ENCODE data around the gene RASA3. TPM values are rescaled to one million over a fixed set of nuclear protein-coding genes. Genes with fewer than 3 reads are reported as not detected.
A peak's percentile ranks its signal among the peaks of the same experiment; 100 is the strongest.

Gene RASA3
- total and polyA plus RNA-seq, 2 of the 8 experiments (the other 6 are each of a cell fraction or from before 2014, with no cell fraction given): 7.5 to 21.9 TPM

DNA sequence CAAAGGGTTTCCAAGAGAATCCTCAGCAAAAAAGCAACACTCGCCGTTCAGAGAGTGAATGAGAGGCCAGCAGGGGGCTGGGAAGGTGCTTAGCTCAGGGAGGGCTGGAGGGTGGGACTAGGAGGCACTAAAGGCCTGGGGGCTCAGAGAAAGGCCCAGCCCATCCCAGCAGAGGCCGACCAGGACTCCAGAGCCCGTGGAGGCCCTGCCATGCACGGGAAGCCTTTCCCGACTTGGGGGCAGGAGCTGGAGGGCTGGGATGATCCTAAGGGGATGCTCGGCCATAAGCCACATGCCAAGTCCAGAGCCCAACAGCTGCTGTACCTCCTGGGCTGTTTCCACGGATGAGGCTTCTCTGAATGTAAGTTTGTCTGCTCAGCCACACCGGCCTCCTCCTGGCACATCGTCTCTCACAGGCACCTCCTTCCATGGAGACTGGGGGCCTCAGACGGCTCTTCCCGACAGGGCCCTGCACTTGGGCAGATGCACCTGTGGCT is 19.5 kb downstream of the RASA3 start:
- H3K36me3 ChIP-seq (ENCODE audit: control insufficient read depth in 2 of 4, insufficient read depth in 4 of 4, low read length in 3 of 4): no peaks in the 10 kb centered on the region
- H3K4me2 ChIP-seq (ENCODE audit: insufficient read depth in 1 of 2, low read depth in 2 of 2, low read length in 2 of 2): peak overlapping the region; percentile 21 to 35; a peak in 3 of 4 replicates
- ChIA-PET CTCF (ENCODE audit: partially characterized antibody) (interaction anchor here (0.8 to 2.3 kb wide), 16 partner anchors 9 to 159 kb away, joined by 3 to 9 read pairs (median 4); no protein-coding TSS in a partner anchor), POLR2A (ENCODE audit: partially characterized antibody) (interaction anchor here (0.8 to 3.1 kb wide), 3 partner anchors 9 to 27 kb away, joined by 3 to 10 read pairs (median 5); no protein-coding TSS in a partner anchor)
- H3K4me3 ChIP-seq (ENCODE audit: extremely low read depth in 1 of 4, insufficient read depth in 2 of 4, low read depth in 3 of 4, low read length in 4 of 4): peak overlapping the region in 1 of 4 experiments; percentile 5; a peak in 2 of 8 replicates
- no peak overlapping the region for H3K14ac ChIP-seq (ENCODE audit: insufficient read length)
- no peak overlapping the region for H2AFZ ChIP-seq (ENCODE audit: low read length)
- no peak overlapping the region for H2BK120ac ChIP-seq (replicated peaks; ENCODE audit: low read depth, low read length)
- H3K9me3 ChIP-seq (ENCODE audit: insufficient read depth in 2 of 2, low read depth in 1 of 2, low read length in 1 of 2): no peaks in the 10 kb centered on the region; a peak in 1 of 4 replicates
- peak overlapping the region; percentile 71 for H3K4ac ChIP-seq (replicated peaks; ENCODE audit: insufficient read length, low read depth, low read length)
- no peak overlapping the region for H2BK15ac ChIP-seq (ENCODE audit: low read length)
- H3K23ac ChIP-seq (ENCODE audit: insufficient read length): no peak overlapping the region
- H3K9ac ChIP-seq (replicated peaks in 1 of 4; ENCODE audit: extremely low read depth in 1 of 4, low read depth in 3 of 4, low read length in 3 of 4): no peak overlapping the region; a peak in 1 of 7 replicates
- DNase-seq (ENCODE audit: low read depth in 1 of 2, low spot score in 2 of 2) (no peak), FAIRE-seq (no peak)
- 0 out of 2 replicates have a peak overlapping the region, but pooled peaks have one; percentile 68 for H2BK12ac ChIP-seq (ENCODE audit: low read depth, low read length)
- 0 out of 2 replicates have a peak overlapping the region, but pooled peaks have one; percentile 58 for H2AK5ac ChIP-seq (ENCODE audit: low read depth, low read length)
- H3K79me1 ChIP-seq (ENCODE audit: low read depth, low read length): peaks cover 20% of the 10 kb centered on the region
- H4K8ac ChIP-seq (ENCODE audit: extremely low read depth, insufficient read depth, low read length): peak overlapping the region; percentile 68
- H3K4me1 ChIP-seq (replicated peaks in 1 of 4; ENCODE audit: control insufficient read depth in 3 of 4, insufficient read depth in 4 of 4, low read length in 3 of 4): peaks cover 4 to 38% (median 27%) of the 10 kb centered on the region in 4 experiments
- peak overlapping the region; percentile 80 for H4K91ac ChIP-seq (replicated peaks; ENCODE audit: insufficient read length, low read length)
- no peaks in the 10 kb centered on the region; the same call in 1 of the 2 replicates for H3K23me2 ChIP-seq (ENCODE audit: low read depth, low read length)
- H3K56ac ChIP-seq (replicated peaks; ENCODE audit: insufficient read length, low read depth, low read length): no peak overlapping the region
- 0 out of 2 replicates have a peak overlapping the region, but pooled peaks have one; percentile 66 for H2BK5ac ChIP-seq (ENCODE audit: low read depth, low read length)
- 57% methylated on average over 12 of the region's 12 CpGs; no CpG with 5 or more reads in 1 of the 2 experiments for WGBS, 2 experiments (ENCODE audit: extremely low coverage in 1 of 2, insufficient coverage in 1 of 2, insufficient read length in 1 of 2, insufficient replicate concordance in 2 of 2, low coverage in 1 of 2, low lambda C conversion rate in 2 of 2, missing lambda C conversion rate in 1 of 2)
- H3K27ac ChIP-seq (ENCODE audit: low read depth, low read length): no peak overlapping the region
- peak overlapping the region; percentile 7 for H4K5ac ChIP-seq (ENCODE audit: insufficient read length, low read depth, low read length)
- peak overlapping the region; percentile 15; the same call in 1 of the 2 replicates for H3K18ac ChIP-seq (ENCODE audit: extremely low read depth, low read length)
- no peak overlapping the region for H2BK20ac ChIP-seq (ENCODE audit: low read length)
- H4K20me1 ChIP-seq (replicated peaks in 1 of 2; ENCODE audit: control insufficient read depth in 1 of 2, insufficient read depth in 2 of 2, low read length in 2 of 2): peaks cover 7 to 13% of the 10 kb centered on the region in 2 experiments
- no peaks in the 10 kb centered on the region for H3K27me3 ChIP-seq (replicated peaks in 1 of 4; ENCODE audit: control insufficient read depth in 3 of 4, extremely low read depth in 1 of 4, insufficient read depth in 3 of 4, low read length in 3 of 4)
- H3K79me2 ChIP-seq (ENCODE audit: control insufficient read depth in 1 of 2, insufficient read depth in 2 of 2, low read length in 2 of 2): peaks cover 0 to 57% of the 10 kb centered on the region in 2 experiments; a peak in 3 of 4 replicates
- TF ChIP-seq KDM1A (IDR thresholded peaks at IDR 0.05; ENCODE audit: borderline replicate concordance, low read length) (no peak), RFX5 (IDR thresholded peaks at IDR 0.05; ENCODE audit: borderline replicate concordance, low read depth, low read length) (no peak), EZH2 (IDR thresholded peaks at IDR 0.05; ENCODE audit: low read depth, low read length, severe bottlenecking) (no peak), SP1 (IDR thresholded peaks at IDR 0.05; ENCODE audit: low read depth, low read length) (no peak), RAD21 (IDR thresholded peaks at IDR 0.05 in 1 of 2, conservative IDR thresholded peaks at IDR 0.05 in 1 of 2; ENCODE audit: low read depth in 2 of 2, low read length in 2 of 2) (no peak; a peak in 1 of 4 replicates), CEBPB (IDR thresholded peaks at IDR 0.05; ENCODE audit: low read depth, low read length) (no peak), POLR2A (IDR thresholded peaks at IDR 0.05; ENCODE audit: control extremely low read depth in 1 of 2, low read depth in 2 of 2, low read length in 2 of 2) (no peak), SP4 (IDR thresholded peaks at IDR 0.05; ENCODE audit: low read length) (no peak)
- TF ChIP-seq, protein P1, sequence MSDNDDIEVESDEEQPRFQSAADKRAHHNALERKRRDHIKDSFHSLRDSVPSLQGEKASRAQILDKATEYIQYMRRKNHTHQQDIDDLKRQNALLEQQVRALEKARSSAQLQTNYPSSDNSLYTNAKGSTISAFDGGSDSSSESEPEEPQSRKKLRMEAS (IDR thresholded peaks at IDR 0.05): no peak
- TF ChIP-seq, protein P2, sequence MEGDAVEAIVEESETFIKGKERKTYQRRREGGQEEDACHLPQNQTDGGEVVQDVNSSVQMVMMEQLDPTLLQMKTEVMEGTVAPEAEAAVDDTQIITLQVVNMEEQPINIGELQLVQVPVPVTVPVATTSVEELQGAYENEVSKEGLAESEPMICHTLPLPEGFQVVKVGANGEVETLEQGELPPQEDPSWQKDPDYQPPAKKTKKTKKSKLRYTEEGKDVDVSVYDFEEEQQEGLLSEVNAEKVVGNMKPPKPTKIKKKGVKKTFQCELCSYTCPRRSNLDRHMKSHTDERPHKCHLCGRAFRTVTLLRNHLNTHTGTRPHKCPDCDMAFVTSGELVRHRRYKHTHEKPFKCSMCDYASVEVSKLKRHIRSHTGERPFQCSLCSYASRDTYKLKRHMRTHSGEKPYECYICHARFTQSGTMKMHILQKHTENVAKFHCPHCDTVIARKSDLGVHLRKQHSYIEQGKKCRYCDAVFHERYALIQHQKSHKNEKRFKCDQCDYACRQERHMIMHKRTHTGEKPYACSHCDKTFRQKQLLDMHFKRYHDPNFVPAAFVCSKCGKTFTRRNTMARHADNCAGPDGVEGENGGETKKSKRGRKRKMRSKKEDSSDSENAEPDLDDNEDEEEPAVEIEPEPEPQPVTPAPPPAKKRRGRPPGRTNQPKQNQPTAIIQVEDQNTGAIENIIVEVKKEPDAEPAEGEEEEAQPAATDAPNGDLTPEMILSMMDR (IDR thresholded peaks at IDR 0.05; ENCODE audit: control extremely low read depth in 1 of 3, insufficient read depth in 1 of 3, low read depth in 1 of 3, low read length in 3 of 3): no peak
